ENCODE measurements around the gene BCOR.

DNA sequence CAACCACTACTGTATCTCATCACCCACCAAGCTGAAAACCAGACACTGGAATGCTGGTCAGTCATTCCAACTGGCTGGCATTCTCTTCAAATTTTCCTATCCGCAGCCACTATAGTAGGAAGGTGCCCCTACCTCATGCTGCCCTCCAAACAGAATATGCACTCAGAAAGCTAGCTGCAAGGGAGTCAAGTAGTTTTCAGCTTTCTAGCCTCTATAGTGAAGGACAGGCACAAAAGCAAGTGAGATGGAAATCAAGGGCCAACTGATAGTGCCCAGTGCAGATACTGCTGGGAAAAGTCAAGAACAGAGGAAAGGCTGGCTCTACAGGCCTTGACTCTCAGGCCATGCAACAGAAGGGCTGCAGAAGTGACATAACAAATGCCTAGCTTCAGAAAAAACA lies 47.2 kb downstream of the BCOR start:
- TF ChIP-seq, protein P1, sequence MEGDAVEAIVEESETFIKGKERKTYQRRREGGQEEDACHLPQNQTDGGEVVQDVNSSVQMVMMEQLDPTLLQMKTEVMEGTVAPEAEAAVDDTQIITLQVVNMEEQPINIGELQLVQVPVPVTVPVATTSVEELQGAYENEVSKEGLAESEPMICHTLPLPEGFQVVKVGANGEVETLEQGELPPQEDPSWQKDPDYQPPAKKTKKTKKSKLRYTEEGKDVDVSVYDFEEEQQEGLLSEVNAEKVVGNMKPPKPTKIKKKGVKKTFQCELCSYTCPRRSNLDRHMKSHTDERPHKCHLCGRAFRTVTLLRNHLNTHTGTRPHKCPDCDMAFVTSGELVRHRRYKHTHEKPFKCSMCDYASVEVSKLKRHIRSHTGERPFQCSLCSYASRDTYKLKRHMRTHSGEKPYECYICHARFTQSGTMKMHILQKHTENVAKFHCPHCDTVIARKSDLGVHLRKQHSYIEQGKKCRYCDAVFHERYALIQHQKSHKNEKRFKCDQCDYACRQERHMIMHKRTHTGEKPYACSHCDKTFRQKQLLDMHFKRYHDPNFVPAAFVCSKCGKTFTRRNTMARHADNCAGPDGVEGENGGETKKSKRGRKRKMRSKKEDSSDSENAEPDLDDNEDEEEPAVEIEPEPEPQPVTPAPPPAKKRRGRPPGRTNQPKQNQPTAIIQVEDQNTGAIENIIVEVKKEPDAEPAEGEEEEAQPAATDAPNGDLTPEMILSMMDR (conservative IDR thresholded peaks at IDR 0.05 in 1 of 2, IDR thresholded peaks at IDR 0.05 in 1 of 2; ENCODE audit: extremely low read depth in 1 of 2, insufficient read depth in 1 of 2, low read depth in 1 of 2, low read length in 2 of 2) = no peak
- no peak for TF ChIP-seq EZH2 (IDR thresholded peaks at IDR 0.05; ENCODE audit: borderline replicate concordance, low read length)
